ENCODE data around the gene ANXA10. TPM values are rescaled to one million over a fixed set of nuclear protein-coding genes. Genes with fewer than 3 reads are reported as not detected.

The ANXA10 gene
- total RNA-seq: not detected

DNA sequence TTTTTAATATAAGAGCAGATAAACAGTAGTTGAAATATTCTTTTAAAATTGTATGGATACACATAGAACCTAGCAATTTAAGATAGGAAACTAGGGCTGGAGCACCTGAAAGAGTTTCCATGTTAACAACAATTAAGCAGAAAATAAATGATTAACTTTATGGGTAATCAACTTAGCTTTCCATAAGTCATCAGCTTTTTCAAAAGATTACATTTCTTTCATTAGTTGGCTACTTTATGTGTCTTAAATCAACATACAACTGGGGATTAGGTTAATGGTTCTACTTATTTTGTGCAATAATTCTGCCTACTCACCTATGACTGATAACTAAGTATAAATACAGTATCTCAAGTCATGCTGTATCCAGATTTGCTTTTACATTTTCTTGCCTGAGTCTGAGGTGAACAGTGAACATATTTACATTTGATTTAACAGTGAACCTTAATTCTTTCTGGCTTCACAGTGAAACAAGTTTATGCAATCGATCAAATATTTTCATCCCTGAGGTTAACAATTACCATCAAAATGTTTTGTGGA is at the start of gene ANXA10:
TSS of gene ANXA10 (plus strand) at position 362 of the 537 bp plus-strand sequence. CDS start at position 526, 164 bp downstream.
- peaks cover 4% of the 10 kb centered on the region for H3K9me3 Mint-ChIP-seq
- H3K27ac Mint-ChIP-seq: no peak within 1 kb of the TSS
- ATAC-seq (replicated peaks): no peak
- no peaks in the 10 kb centered on the region for H3K4me1 Mint-ChIP-seq
- H3K36me3 Mint-ChIP-seq (ENCODE audit: low read depth): no peaks in the 10 kb centered on the region
- H3K4me3 Mint-ChIP-seq: no peak within 1 kb of the TSS
- no peaks in the 10 kb centered on the region for H3K27me3 Mint-ChIP-seq

GRCh38 chr4:168045354-168045753 is 47.0 kb upstream of the ANXA10 start:
- peaks cover 8% of the 10 kb centered on the region for H3K9me3 Mint-ChIP-seq
- H3K36me3 Mint-ChIP-seq (ENCODE audit: low read depth): no peaks in the 10 kb centered on the region
- no peak for ATAC-seq (replicated peaks)
- no peak overlapping the region for H3K27ac Mint-ChIP-seq
- H3K4me1 Mint-ChIP-seq: no peaks in the 10 kb centered on the region
- no peaks in the 10 kb centered on the region for H3K27me3 Mint-ChIP-seq
- no peak overlapping the region for H3K4me3 Mint-ChIP-seq

- Mint-ChIP-seq H3K27me3 (no peaks in the 10 kb centered on the region), H3K4me1 (no peaks in the 10 kb centered on the region), H3K9me3 (peaks cover 8% of the 10 kb centered on the region), H3K36me3 (ENCODE audit: low read depth) (no peaks in the 10 kb centered on the region), H3K4me3 (no peak overlapping the region), H3K27ac (no peak overlapping the region)
- no peak for ATAC-seq (replicated peaks)
Measured at GRCh38 chr4:168050002-168050401, 42.3 kb upstream of the ANXA10 start.

DNA sequence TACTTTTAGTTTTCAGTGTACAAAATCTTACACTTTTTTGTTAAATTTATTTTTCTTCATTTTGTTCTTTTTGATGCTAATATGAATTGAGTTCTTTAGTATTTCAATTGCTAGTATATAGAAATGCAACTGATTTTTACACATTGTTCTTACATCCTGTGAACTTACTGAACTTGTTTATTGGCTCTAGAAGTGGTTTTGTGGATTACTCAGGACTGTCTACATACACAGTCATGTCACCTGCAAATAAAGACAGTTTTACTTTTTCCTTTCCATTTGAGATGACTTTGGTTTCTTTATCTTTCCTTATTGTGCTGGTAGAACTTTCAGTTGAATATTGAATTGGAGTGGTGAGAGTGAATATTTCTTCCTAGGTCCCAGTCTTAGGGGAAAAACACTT is 40.8 kb upstream of the ANXA10 start:
- H3K27me3 Mint-ChIP-seq: no peaks in the 10 kb centered on the region
- no peak overlapping the region for H3K27ac Mint-ChIP-seq
- no peaks in the 10 kb centered on the region for H3K36me3 Mint-ChIP-seq (ENCODE audit: low read depth)
- ATAC-seq (replicated peaks): no peak
- H3K4me3 Mint-ChIP-seq: no peak overlapping the region
- peaks cover 8% of the 10 kb centered on the region for H3K9me3 Mint-ChIP-seq
- H3K4me1 Mint-ChIP-seq: no peaks in the 10 kb centered on the region

DNA sequence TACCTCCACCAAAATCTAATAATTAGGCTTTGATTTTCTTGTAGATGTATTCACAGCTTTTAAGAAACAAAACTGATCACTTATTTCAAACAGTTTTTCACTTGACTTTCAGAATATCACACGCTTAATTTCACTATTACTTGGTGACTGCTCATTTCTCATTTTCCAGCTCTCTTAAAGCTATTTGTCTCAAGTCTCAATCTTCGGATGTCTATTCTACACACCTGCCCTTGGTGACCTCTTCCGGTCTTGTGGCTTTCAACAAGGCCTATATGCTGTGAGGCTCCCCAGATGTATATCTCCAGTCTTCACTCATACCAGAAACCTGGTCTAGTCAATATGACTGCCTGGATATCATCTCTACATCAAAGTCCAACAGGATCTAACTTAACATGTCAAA is 34.9 kb upstream of the ANXA10 start:
- Mint-ChIP-seq H3K27me3 (no peaks in the 10 kb centered on the region), H3K27ac (no peak overlapping the region), H3K36me3 (ENCODE audit: low read depth) (no peaks in the 10 kb centered on the region), H3K4me1 (no peaks in the 10 kb centered on the region), H3K4me3 (no peak overlapping the region), H3K9me3 (no peaks in the 10 kb centered on the region)
- ATAC-seq (replicated peaks): no peak

DNA sequence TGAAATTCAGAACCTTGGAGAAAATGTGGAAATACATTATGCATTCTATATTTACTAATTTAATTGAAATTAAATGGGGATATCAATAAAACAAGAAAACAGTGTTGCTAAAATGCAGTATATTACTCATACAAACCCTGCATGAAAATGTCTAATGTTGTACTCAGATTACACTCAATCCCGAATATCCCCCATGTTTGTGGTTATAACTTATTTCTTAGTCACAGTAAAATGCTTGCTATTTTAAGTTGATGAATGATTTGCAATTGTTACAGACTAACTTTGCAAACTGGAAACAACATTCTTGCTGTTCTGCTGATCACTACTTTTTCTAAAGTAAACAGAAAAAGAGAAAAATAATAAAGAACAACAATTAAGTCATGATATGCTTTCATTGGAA is 33.1 kb upstream of the ANXA10 start:
- Mint-ChIP-seq H3K9me3 (no peaks in the 10 kb centered on the region), H3K4me1 (no peaks in the 10 kb centered on the region), H3K4me3 (no peak overlapping the region), H3K36me3 (ENCODE audit: low read depth) (no peaks in the 10 kb centered on the region), H3K27me3 (no peaks in the 10 kb centered on the region), H3K27ac (no peak overlapping the region)
- ATAC-seq (replicated peaks): no peak

GRCh38 chr4:168063031-168063430 is 29.3 kb upstream of the ANXA10 start:
- no peak for ATAC-seq (replicated peaks)
- Mint-ChIP-seq H3K27ac (no peak overlapping the region), H3K9me3 (no peaks in the 10 kb centered on the region), H3K4me1 (no peaks in the 10 kb centered on the region), H3K27me3 (no peaks in the 10 kb centered on the region), H3K4me3 (no peak overlapping the region), H3K36me3 (ENCODE audit: low read depth) (no peaks in the 10 kb centered on the region)

- no peaks in the 10 kb centered on the region for H3K9me3 Mint-ChIP-seq
- H3K4me3 Mint-ChIP-seq: no peak overlapping the region
- no peak for ATAC-seq (replicated peaks)
- H3K27me3 Mint-ChIP-seq: no peaks in the 10 kb centered on the region
- H3K4me1 Mint-ChIP-seq: no peaks in the 10 kb centered on the region
- H3K36me3 Mint-ChIP-seq (ENCODE audit: low read depth): no peaks in the 10 kb centered on the region
- H3K27ac Mint-ChIP-seq: no peak overlapping the region
Measured at GRCh38 chr4:168070903-168071302, 21.4 kb upstream of the ANXA10 start.

GRCh38 chr4:168071304-168071703 is 21.0 kb upstream of the ANXA10 start:
- no peaks in the 10 kb centered on the region for H3K4me1 Mint-ChIP-seq
- no peak overlapping the region for H3K4me3 Mint-ChIP-seq
- no peaks in the 10 kb centered on the region for H3K27me3 Mint-ChIP-seq
- no peaks in the 10 kb centered on the region for H3K9me3 Mint-ChIP-seq
- no peak for ATAC-seq (replicated peaks)
- no peaks in the 10 kb centered on the region for H3K36me3 Mint-ChIP-seq (ENCODE audit: low read depth)
- no peak overlapping the region for H3K27ac Mint-ChIP-seq

- Mint-ChIP-seq H3K27me3 (no peaks in the 10 kb centered on the region), H3K27ac (no peak overlapping the region), H3K4me3 (no peak overlapping the region), H3K9me3 (no peaks in the 10 kb centered on the region), H3K36me3 (ENCODE audit: low read depth) (no peaks in the 10 kb centered on the region), H3K4me1 (no peaks in the 10 kb centered on the region)
- no peak for ATAC-seq (replicated peaks)
Measured at GRCh38 chr4:168074861-168075260, 17.5 kb upstream of the ANXA10 start.

DNA sequence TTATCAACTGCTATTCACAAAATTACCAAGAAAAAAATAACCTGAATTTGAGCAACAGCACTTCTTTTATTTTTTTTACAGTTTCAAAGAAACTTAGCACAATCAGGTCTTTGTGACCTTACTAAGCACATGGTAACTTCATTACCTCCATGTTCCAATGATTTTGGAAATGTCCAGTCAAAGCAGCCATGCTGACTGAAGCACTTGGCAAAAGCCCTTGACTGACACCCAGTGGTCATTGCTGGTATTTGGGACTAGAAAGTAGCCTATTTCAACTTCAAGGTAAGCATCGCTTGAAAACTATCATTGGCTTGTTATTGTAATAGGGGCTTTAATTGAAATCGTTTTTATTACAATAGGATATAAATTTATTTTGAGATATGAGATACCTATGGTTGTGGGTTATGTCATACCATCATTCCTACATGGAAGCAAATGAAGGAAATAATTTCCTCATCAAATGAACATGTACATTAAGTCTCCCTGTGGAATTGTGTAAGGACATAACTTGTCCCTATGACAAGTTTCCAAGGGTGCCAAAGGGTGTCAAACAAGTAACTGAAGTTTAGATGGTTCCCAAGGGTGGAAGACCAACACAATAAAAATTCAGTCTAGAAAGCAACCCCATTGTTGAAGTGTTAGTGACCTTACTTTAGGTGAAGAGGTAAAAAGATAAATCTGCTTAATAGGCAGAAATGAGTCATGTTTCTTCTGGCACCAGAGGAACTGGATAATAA is 15.2 kb upstream of the ANXA10 start:
- ATAC-seq (replicated peaks): no peak
- Mint-ChIP-seq H3K27me3 (no peaks in the 10 kb centered on the region), H3K9me3 (no peaks in the 10 kb centered on the region)

DNA sequence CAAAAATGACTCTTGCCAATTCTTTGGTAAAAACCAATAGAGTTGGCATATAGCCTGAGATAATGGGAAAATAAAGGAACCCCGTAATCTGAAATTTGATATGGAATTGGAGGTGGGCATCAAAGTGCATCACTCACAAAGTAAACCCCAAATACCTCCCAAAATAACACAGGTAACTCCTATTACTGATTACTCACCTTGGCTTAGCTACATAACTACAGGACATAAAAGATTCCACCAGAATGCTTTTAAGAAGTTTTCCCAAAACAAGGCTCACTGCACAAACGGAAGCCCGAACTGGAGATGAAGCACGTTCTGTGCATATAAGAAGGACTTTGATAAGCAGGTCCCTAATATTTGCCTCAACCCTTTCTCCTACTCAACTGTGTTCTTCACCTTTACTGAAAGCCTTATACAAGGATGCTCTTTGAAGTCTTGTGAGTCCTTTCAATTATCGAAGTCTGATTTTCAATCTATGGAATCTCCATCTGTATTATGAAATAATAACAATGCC is 14.6 kb upstream of the ANXA10 start:
- Mint-ChIP-seq H3K27me3 (peaks cover 4% of the 10 kb centered on the region), H3K27ac (no peak overlapping the region), H3K4me1 (no peaks in the 10 kb centered on the region), H3K9me3 (no peaks in the 10 kb centered on the region), H3K36me3 (ENCODE audit: low read depth) (no peaks in the 10 kb centered on the region), H3K4me3 (no peak overlapping the region)
- no peak for ATAC-seq (replicated peaks)

More for the DNA sequence above, 15.2 kb upstream of the ANXA10 start:
- Mint-ChIP-seq H3K27ac (no peak overlapping the region), H3K4me1 (no peaks in the 10 kb centered on the region), H3K4me3 (no peak overlapping the region), H3K36me3 (ENCODE audit: low read depth) (no peaks in the 10 kb centered on the region)

GRCh38 chr4:168082379-168082778 is 10.0 kb upstream of the ANXA10 start:
- no peak for ATAC-seq (replicated peaks)
- Mint-ChIP-seq H3K36me3 (ENCODE audit: low read depth) (no peaks in the 10 kb centered on the region), H3K27ac (no peak overlapping the region), H3K27me3 (peaks cover 4% of the 10 kb centered on the region), H3K9me3 (peaks cover 6% of the 10 kb centered on the region), H3K4me3 (no peak overlapping the region), H3K4me1 (no peaks in the 10 kb centered on the region)

DNA sequence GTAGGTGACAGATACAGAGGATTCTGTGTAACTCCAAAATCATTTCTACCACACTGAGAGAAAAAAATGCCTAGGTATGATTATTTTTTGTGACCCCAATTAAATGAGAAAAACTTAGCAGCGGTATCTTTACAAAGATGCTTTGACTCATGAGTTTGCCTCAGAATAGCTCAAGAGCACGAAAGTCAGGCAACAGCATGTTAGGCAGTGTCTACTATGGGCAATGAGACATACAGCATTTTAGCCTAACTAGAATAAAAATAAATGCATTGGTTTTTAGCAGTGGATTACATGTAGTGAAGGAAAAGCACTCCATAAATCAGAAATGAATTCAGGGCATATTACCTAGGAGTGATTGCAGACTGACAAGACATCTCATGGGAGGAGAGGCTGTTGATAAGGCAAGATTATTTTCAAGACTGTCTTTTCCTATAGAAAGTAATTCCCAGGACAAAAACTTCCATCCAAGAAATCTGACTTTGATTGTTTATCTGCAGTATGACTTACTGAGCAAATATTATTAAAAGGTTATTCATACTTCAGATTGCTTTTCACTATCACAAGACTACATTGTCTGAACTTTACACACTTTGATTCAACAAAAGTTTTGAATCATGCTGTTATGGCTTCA is 3.6 kb downstream of the ANXA10 start:
- Mint-ChIP-seq H3K27ac (no peak overlapping the region), H3K27me3 (no peaks in the 10 kb centered on the region), H3K9me3 (peaks cover 4% of the 10 kb centered on the region), H3K36me3 (ENCODE audit: low read depth) (no peaks in the 10 kb centered on the region), H3K4me1 (no peaks in the 10 kb centered on the region), H3K4me3 (no peak overlapping the region)
- ATAC-seq (replicated peaks): no peak

- Mint-ChIP-seq H3K27me3 (no peaks in the 10 kb centered on the region), H3K9me3 (peaks cover 4% of the 10 kb centered on the region), H3K36me3 (ENCODE audit: low read depth) (no peaks in the 10 kb centered on the region), H3K4me1 (no peaks in the 10 kb centered on the region), H3K27ac (no peak overlapping the region), H3K4me3 (no peak overlapping the region)
- ATAC-seq (replicated peaks): no peak
Measured at GRCh38 chr4:168096407-168096784, 4.1 kb downstream of the ANXA10 start.
